Measurements from ENCODE around the gene KCNT1. TPM values are rescaled to one million over a fixed set of nuclear protein-coding genes. Genes with fewer than 3 reads are reported as not detected.

The KCNT1 gene
- total RNA-seq, 1 experiment from 2014 or later, result not detected

DNA sequence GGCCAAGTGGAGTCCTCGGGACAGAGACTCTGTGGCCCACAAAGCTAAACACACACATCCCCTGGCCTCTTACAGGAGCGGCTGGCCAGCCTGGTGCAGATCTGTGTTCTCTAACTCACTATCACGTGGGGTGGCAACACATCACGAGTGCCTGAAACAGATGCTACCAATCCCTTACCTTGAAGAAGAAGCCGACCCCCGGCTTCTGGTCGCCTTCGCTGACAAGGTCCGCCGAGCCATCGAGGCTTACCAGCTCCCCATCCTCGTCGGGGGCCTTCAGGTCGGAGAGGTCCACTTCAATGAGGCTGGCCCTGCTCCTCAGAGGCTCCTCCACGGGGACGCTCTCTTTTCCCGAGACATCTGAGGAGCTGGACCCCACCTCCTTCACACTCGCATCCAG, 118.7 kb downstream of the KCNT1 start:
- no peak for DNase-seq (ENCODE audit: low spot score)
- in situ Hi-C loops (cut with HindIII; ENCODE audit: low sequenced_read_pairs), result no loop called here

DNA sequence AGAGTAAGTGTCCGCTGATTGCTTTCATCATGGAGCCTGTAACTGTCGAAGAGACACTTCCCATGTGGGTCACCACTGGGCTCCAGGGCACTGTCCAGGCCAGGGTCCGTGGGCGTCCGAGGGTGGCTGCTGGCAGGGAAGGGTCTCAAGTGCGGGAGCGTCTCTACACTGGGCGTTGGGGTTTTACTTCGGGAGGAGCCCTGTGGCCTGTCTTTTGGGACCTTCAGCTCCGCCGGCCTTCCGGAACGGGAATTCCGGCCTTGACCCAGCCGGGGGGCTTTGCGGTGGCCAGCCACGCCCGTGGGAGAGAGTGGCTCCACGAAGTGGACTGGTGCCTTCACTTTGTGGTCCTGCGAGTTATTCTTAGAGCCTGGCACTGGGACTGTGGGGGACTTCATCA, 119.1 kb downstream of the KCNT1 start:
- in situ Hi-C loops (cut with HindIII; ENCODE audit: low sequenced_read_pairs), result no loop called here
- DNase-seq (ENCODE audit: low spot score), result no peak

DNA sequence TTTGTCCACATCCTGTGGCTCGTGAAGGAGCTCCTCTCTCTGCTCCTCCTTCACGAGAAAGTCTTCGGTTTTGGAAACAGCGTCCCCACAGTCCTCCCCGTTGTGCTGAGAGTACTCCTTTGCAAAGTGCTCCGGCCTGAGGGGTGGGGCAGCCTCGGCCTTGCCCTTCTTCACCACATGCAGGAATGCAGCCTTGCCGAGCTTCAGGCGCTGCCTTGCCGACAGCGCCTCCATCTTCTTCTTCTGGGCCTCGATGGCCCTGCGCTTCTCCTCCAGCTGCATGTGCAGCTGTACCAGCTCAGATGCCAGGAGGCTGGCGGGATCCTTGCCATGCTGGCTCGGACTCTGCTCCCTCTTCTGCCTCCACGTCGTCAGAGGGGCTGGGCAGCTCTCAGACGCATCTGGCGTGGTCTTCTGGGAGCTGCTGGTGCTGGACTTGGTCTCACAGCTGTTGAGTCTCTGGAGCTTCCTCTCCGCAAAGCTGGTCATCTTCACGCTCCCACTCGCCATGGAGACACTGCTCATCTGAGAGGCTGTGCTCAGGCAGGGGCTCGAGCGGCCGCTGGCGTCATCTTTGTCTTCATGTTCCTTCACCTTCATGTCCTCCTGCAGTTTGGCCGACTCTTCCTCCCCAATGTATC, 119.9 kb downstream of the KCNT1 start:
- in situ Hi-C loops (cut with HindIII; ENCODE audit: low sequenced_read_pairs), result no loop called here
- DNase-seq (ENCODE audit: low spot score), result no peak

DNA sequence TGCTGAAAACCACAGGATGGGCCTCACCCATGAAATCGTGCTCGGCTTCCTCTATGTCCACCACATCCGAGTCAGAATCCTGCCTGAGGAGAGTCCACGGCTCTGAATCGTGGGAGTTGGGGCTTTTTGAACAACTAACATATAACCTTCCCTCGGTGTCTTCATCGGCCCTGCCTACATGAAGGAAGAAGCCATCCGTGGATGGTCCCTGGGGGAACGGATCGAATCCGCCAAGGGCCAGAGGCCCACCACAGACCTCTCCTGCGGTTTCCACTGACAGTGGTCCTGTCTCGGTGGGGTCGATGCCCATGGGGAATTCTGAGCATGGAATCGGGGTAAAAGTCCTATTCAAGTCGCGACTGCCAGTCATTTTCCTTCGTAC, 120.4 kb downstream of the KCNT1 start:
- DNase-seq (ENCODE audit: low spot score), result no peak
- in situ Hi-C loops (cut with HindIII; ENCODE audit: low sequenced_read_pairs), result no loop called here

DNA sequence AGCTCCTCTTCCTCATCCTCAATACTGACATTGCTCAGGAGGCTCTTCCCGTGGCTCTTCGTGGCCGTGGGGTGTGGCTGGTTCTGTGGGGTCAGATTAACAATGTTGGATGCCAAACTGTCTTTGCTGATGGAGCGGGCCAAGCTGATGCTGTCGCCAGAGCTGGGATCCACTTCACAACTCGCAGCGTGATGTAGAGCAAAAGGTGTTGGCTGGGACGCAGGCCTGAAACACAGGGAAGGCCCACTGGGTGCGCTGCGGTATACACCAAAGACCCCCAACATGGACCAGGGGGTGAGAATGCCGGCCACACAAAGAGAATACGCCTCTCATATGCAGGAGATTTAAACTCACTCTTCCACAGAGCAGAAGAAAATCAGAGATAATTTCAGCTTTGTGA, 121.1 kb downstream of the KCNT1 start:
- in situ Hi-C loops (cut with HindIII; ENCODE audit: low sequenced_read_pairs), result no loop called here
- no peak for DNase-seq (ENCODE audit: low spot score)

DNA sequence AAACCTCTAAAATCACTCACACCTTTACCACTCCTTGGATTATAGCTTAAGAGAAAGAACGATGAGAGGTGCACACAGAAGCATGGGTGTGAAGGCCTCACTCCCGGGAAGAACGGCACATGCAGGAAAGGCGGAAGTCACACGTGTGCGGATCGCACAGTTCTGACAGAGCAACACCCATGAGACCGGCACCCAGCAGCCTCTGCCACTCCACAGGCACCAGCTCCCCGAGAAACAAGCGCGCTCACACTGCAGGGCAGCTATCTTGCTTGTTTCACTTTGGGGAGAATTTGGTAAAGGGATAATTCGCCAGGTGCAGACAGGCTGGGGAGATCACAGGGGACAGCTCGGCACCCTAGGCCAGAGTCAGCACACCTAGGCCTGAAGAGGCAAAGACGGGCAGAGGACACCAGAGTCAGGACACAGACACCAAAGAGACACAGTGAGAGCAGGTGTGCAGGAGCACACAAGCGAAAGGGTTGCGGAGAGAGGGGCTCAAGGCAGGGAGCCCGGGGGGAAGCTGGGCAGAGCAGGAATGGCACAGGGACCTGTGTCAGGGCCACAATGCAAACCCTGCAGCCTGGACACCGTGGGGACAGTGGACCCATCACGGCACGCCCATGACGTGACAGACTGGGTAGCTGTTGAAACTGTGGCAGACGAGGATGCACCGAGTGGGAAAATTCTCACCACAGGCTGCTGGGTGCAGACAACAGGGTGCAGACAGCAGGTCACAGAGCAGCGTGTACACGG, 123.6 kb downstream of the KCNT1 start:
- no peak for DNase-seq (ENCODE audit: low spot score)
- in situ Hi-C loops (cut with HindIII; ENCODE audit: low sequenced_read_pairs), result no loop called here

DNA sequence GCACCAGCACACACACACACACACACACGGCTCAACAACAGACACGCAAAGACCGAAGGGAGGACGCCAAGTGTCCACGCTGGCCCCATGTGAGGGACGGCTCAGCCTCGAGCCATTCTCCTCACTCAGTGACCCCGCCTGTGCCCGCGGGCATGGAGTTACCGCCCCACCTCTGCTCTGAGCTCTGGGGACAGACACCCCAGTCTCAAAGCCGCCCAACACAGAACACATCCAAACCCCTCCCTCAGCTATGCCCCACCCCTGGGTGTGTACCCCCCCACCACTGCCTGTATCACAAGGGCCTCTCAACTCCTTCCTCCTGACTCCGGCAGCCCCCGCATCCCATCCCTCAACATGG, 124.2 kb downstream of the KCNT1 start:
- in situ Hi-C loops (cut with HindIII; ENCODE audit: low sequenced_read_pairs), result no loop called here
- no peak for DNase-seq (ENCODE audit: low spot score)

DNA sequence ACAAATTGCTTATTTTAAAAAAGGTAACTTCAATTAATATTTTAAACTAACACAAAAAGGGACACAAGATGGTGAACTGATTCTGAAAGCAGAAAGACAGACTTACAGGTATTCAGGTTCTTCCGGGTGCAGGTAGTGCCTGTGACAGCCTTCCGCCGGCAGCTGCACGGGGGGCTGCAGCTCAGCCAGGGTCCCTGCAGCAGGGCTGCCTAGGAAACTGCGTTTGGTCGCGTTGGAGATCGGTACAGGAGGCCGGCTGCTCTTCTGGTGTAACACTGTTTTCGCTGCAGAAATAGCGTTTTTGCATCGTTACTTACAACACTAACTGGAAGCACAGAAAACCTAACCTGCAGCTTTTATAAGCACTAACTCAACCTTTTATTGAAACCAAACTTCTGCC, 125.3 kb downstream of the KCNT1 start:
- DNase-seq (ENCODE audit: low spot score), result no peak
- in situ Hi-C loops (cut with HindIII; ENCODE audit: low sequenced_read_pairs), result no loop called here

DNA sequence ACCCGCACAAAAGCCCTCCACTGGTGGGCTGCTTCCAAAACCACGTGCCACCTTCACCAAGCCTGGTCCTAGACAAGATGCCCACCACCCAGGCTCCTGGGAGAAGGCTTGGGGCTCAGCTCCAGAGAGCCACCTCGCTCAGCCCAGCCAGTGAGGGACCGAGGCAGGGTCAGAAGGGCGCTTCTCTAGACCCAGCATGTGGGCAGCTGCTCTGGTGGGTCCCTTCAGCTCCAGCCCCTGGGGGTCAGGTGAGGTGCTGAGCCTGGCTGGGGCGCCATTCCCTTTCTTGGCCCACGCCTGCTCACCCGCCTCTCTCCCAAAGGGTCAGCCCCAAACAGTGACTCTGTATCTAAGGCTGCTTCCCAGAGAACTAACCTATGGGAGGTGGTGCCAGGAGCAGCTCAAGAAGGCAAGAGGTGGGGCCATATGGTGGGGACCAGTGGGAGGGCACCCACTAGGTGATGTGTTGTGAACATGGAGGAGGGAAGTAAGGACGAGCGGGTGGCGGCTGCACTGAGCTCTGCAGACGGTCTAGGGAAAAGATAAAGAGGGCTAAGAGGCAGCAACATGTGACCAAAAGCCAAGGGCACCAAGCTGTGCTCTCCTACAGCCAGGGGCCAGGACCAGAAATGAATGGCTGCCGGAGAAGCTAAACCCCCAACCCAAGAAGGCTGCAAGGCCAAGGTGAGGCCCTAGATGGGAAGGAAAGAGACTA, 126.0 kb downstream of the KCNT1 start:
- no peak for DNase-seq (ENCODE audit: low spot score)
- in situ Hi-C loops (cut with HindIII; ENCODE audit: low sequenced_read_pairs), result no loop called here

DNA sequence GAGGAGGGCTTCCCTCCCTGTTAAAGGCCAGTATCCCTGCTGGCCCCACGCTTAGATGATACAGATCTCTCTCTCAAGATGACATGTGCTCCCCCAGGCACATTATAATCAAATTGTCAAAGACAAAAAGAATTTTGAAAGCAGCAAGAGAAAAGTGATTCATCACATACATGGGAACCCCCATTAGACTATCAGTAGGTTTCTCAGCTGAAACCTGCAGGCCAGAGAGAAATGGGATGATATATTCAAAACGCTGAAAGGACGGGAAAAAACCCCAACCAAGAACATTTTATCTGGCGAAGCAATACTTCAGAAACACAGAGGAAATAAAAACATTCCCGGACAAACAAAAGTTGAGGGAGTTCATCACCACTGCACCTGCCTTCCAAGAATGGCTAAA, 126.7 kb downstream of the KCNT1 start:
- DNase-seq (ENCODE audit: low spot score), result no peak
- in situ Hi-C loops (cut with HindIII; ENCODE audit: low sequenced_read_pairs), result no loop called here

DNA sequence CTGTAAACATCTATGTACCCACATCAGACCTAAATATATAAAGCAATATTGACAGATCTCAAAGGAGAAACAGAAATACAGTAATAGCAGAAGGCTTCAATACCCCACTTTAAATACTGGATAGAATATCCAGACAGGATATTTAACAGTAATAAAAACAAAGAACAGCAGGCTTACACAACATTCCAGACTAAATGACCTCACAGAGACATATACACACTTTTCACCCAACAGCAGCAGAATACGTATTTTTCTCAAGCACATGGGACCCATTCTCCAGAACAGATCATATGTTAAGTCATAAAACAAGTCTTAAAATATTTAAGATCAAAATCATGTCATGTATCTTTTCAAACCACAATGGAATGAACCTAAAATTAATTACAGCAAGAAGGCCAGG, 128.5 kb downstream of the KCNT1 start:
- no peak for DNase-seq (ENCODE audit: low spot score)
- in situ Hi-C loops (cut with HindIII; ENCODE audit: low sequenced_read_pairs), result no loop called here

DNA sequence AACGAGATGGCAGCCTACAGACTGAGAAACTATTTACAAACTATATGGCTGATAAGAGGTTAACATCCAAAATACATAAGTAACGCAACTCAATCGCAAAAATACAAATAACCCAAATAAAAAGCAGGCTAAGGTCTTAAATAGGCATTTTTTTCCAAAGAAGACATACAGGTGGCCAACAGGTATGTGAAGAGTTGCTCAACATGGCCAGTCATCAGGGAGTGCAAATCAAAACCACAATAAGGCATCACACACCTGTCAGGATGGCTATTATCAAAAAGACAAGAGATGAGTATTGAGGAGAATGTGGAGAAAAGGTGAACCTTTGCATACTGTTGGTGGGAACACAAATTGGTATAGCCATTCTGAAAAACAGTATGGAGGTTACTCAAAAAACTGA, 131.9 kb downstream of the KCNT1 start:
- in situ Hi-C loops (cut with HindIII; ENCODE audit: low sequenced_read_pairs), result no loop called here
- no peak for DNase-seq (ENCODE audit: low spot score)

DNA sequence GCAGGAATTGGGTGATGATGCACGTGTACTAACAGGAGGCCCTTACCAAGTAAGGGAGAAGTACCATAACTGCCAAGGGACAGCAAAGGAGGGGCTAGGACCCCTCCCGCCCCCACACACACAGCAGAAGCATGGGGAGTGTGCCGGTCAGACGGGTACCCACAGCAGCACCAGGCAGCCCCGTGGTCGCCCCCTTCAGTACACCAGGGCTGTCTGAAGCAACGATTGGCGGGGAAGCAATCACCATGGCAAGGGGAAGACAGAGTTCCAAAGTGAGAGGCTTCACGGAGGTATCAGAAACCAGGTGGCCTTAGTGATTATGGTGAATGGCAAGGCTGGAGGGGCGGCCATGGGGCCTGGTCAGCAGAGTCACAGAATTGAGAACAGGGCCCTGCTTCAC, 133.1 kb downstream of the KCNT1 start:
- in situ Hi-C loops (cut with HindIII; ENCODE audit: low sequenced_read_pairs), result no loop called here
- no peak for DNase-seq (ENCODE audit: low spot score)

DNA sequence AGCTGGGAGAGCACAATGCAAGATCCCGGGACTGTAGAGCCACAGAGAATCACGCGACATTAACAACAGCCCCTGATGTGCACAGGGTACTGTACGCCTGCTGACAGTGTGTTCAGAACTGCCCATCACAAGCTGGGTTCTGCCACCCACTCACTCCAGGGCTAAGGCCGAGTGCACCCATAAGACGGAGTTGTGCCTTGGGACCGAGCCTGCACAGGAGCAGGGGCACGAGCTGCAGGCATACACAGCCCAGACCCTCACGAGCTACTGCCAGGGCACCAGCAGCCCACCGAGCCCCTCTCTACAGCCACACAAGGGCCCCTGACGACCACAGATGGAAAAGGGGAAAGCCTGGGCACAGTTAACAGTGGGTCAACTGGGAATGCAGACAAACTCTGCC, 137.5 kb downstream of the KCNT1 start:
- in situ Hi-C loops (cut with HindIII; ENCODE audit: low sequenced_read_pairs), result no loop called here
- DNase-seq (ENCODE audit: low spot score), result no peak

DNA sequence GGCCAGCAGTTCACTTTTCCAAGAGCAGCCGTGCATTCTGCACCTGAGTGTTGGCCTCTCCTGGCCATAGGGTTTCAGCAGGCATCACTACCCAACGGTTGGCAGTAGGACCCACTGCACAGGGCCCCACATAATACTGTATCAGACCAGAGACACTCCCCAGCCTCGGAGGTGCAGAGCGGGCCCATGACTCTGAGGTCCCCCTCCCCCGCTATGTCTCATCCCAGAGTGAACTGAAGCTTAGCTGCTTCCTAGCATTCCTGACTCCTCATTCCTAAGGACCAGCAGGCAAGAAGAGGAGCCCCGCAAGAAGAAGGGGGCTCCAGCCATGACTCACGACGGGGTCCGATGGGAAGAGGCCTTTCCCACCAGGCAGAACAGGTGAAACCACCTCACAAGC, 138.1 kb downstream of the KCNT1 start:
- DNase-seq (ENCODE audit: low spot score), result no peak
- in situ Hi-C loops (cut with HindIII; ENCODE audit: low sequenced_read_pairs), result no loop called here

DNA sequence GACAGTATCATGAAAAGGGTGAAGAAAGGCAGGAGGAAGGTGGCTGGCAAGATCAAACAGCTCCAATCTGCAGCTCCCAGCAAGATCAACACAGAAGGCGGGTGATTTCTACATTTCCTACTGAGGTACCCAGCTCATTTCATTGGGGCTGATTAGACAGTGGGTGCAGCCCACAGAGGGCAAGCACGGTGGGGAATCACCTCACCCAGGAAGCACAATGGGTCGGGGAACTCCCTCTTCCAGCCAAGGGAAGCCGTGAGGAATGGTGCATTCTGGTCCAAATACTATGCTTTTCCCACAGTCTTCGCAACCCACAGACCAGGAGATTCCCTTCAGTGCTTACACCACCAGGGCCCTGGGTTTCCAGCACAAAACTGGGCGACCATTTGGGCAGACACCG, 138.6 kb downstream of the KCNT1 start:
- DNase-seq (ENCODE audit: low spot score), result no peak
- in situ Hi-C loops (cut with HindIII; ENCODE audit: low sequenced_read_pairs), result no loop called here

Other genes starting within 250 kb of the KCNT1 start
- gene PPP1R26, start 222.4 kb upstream of the KCNT1 start, total RNA-seq (2014; rRNA removed; shearing (Covaris generic)), result 13.7 and 17.9 TPM in 2 replicates
- gene MRPS2, start 201.5 kb upstream of the KCNT1 start, total RNA-seq (2014; rRNA removed; shearing (Covaris generic)), result 32.7 and 53.5 TPM in 2 replicates
- not detected in 2 replicates for gene LCN1, start 180.7 kb upstream of the KCNT1 start, total RNA-seq (2014; rRNA removed; shearing (Covaris generic))
- gene OBP2A, start 156.1 kb upstream of the KCNT1 start, total RNA-seq (2014; rRNA removed; shearing (Covaris generic)), result not detected in 2 replicates
- gene PAEP, start 140.4 kb upstream of the KCNT1 start, total RNA-seq (2014; rRNA removed; shearing (Covaris generic)), result not detected in 2 replicates
- not detected in 2 replicates for gene GLT6D1, start 62.6 kb upstream of the KCNT1 start, total RNA-seq (2014; rRNA removed; shearing (Covaris generic))
- not detected in 2 replicates for gene LCN9, start 38.9 kb upstream of the KCNT1 start, total RNA-seq (2014; rRNA removed; shearing (Covaris generic))
- not detected in 2 replicates for gene SOHLH1, start 2.7 kb upstream of the KCNT1 start, total RNA-seq (2014; rRNA removed; shearing (Covaris generic))
- 18.1 and 19.7 TPM in 2 replicates for gene CAMSAP1, start 205.4 kb downstream of the KCNT1 start, total RNA-seq (2014; rRNA removed; shearing (Covaris generic))

Measured in G401 (cell line).